GM12874 (cell line): ENCODE measurements around the gene MAP6D1.

ENCODE experiments used
- TF ChIP-seq, protein P1 (sequence below): IDR thresholded peaks from 2 replicates; pipeline ENCODE4 v1.5.1; 2011; ENCODE audit warnings: low read depth, mild to moderate bottlenecking, control low read depth, low read length, moderate library complexity; ENCODE audit not compliant: insufficient read depth

Gene MAP6D1

DNA sequence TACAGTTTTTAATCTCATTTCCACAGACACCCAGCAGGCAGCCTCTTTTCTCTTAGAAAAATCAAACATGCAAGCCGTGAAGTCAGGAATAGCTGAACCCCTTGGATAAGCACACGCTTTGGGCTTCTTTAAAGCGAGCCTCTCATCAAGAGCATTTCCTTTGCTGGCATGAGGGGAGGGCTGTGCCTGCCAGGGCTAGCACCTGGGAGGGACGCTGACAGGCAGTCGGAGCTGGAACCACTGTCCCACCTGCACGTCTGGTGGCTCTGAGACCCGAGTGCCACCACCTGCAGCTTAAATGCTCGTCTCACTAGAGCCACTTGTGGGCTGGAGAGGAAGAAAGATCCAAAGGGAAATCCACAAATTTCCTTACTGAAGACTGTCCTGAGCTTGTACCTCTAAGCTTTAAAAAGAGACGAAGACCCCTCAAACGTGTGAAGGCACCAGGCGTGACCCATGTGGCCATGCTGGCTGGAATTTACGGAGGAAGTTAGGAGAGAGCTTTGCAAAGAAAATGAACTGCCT is 9.4 kb downstream of the MAP6D1 start:
- TF ChIP-seq, protein P1, sequence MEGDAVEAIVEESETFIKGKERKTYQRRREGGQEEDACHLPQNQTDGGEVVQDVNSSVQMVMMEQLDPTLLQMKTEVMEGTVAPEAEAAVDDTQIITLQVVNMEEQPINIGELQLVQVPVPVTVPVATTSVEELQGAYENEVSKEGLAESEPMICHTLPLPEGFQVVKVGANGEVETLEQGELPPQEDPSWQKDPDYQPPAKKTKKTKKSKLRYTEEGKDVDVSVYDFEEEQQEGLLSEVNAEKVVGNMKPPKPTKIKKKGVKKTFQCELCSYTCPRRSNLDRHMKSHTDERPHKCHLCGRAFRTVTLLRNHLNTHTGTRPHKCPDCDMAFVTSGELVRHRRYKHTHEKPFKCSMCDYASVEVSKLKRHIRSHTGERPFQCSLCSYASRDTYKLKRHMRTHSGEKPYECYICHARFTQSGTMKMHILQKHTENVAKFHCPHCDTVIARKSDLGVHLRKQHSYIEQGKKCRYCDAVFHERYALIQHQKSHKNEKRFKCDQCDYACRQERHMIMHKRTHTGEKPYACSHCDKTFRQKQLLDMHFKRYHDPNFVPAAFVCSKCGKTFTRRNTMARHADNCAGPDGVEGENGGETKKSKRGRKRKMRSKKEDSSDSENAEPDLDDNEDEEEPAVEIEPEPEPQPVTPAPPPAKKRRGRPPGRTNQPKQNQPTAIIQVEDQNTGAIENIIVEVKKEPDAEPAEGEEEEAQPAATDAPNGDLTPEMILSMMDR = no peak

DNA sequence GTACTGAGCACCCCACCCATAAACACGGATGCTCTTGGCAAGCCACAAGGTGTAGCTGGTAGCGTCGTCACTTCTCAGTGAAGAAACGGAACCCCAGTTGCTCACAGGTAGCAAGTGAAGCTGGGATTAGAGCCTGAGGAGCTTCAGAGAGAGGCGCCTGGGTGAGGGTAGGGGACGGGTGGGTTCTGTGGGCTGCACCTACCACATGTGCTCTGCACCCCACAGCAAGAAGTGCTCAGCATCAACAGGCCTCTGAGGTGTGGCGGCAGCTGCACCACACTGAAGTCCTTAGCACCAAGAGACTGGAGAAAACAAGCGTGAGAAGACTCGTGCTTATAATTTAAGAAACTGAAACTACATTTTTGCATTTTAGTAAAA is 9.8 kb downstream of the MAP6D1 start:
- TF ChIP-seq, protein P1 = no peak

- TF ChIP-seq, protein P1 = no peak
Observed at GRCh38 chr3:183814240-183814639, 11.1 kb downstream of the MAP6D1 start.

DNA sequence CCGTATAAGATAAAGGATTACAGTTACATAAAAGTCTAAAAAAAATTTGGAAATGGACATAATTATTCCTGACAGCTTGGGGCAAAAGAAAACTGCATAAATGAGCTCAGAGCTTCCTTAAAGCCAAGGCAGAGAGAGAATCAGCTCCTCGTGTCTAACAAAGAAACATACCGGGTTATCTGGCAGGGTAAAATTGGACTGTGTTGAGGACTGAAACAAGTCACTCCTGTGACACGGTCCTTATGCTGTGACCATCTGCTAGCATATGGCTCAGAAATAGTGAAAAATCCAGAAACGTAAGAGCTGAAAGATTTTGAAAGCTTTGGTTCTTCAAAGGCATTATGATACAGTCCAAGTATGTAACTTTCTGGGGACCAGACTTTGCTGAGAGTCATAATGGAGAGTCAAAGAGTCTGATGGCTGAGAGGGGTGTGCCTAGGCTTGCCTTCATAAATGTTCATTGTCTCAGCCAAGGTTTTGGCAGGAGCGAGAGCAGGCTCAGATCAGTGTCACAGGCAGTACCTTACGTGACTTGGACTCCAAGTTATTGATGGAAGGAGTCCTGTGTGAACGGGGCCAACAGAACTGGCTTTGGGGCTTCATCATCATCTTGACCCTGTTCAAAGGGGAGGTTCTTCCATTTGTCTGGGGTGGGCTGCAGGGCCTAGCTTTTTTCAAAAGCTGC is 12.5 kb downstream of the MAP6D1 start:
- TF ChIP-seq, protein P1 = no peak

- TF ChIP-seq, protein P1 = no peak
Observed at GRCh38 chr3:183811638-183812037, 13.7 kb downstream of the MAP6D1 start.

GRCh38 chr3:183810643-183811594 is 14.5 kb downstream of the MAP6D1 start:
- TF ChIP-seq, protein P1 = no peak

GRCh38 chr3:183809270-183809669 is 16.1 kb downstream of the MAP6D1 start:
- TF ChIP-seq, protein P1 = no peak
